ENCODE results near the gene NUP133. TPM values are rescaled to one million over a fixed set of nuclear protein-coding genes. Genes with fewer than 3 reads are reported as not detected.

The NUP133 gene
- total and polyA plus RNA-seq, 2 experiments from 2014 or later, result 29.5 to 65.4 TPM

DNA sequence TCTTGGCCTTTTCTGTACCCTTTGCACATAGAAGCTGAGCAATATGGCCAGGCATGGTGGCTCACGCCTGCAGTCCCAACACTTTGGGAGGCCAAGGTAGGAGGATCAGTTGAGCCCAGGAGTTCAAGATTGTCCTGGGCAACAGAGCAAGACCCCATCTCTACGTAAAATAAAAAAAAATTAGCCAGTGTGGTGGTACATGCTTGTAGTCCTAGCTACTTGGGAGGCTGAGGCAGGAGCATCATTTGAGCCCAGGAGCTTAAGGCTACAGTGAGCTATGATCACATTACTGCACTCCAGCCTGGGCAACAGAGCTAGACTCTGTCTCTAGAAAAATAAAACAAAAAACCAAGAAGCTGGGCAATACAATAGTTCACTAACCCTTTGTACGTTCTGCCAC lies 80.6 kb downstream of the NUP133 start:
- Histone ChIP-seq H3K4me3 (no peak overlapping the region), H3F3A (replicated peaks; ENCODE audit: low read depth) (no peaks in the 10 kb centered on the region), H3K27ac (ENCODE audit: low read depth) (no peak overlapping the region), H3K4me2 (no peak overlapping the region), H3K4me1 (ENCODE audit: insufficient read depth) (peaks cover 4% of the 10 kb centered on the region; the same call in 1 of the 2 replicates), H2AFZ (no peak overlapping the region), H3K79me2 (replicated peaks; ENCODE audit: insufficient read depth) (no peaks in the 10 kb centered on the region), H3K27me3 (ENCODE audit: insufficient read depth) (peaks cover 36% of the 10 kb centered on the region), H3K9me2 (ENCODE audit: insufficient read depth) (no peaks in the 10 kb centered on the region), H4K20me1 (replicated peaks; ENCODE audit: insufficient read depth) (no peaks in the 10 kb centered on the region), H3K36me3 (ENCODE audit: insufficient read depth) (no peaks in the 10 kb centered on the region)
- no peak for DNase-seq (ENCODE audit: low spot score)
- no peak overlapping the region for H3K4me3 Mint-ChIP-seq
- H3K36me3 Mint-ChIP-seq (ENCODE audit: low read depth), result peaks cover 7% of the 10 kb centered on the region; the same call in 1 of the 3 replicates
- H3K4me1 Mint-ChIP-seq, result peaks cover 17% of the 10 kb centered on the region
- H3K27ac Mint-ChIP-seq, result no peak overlapping the region
- ATAC-seq, result no peak
- H3K27me3 Mint-ChIP-seq (ENCODE audit: insufficient read depth, low read depth, poor library complexity), result peaks cover 33% of the 10 kb centered on the region
- TF ChIP-seq EZH2 (IDR thresholded peaks at IDR 0.05; ENCODE audit: low read depth, unreplicated experiment) (no peak), STAT1 (IDR thresholded peaks at IDR 0.05; ENCODE audit: unreplicated experiment) (no peak)
- TF ChIP-seq, protein P1, sequence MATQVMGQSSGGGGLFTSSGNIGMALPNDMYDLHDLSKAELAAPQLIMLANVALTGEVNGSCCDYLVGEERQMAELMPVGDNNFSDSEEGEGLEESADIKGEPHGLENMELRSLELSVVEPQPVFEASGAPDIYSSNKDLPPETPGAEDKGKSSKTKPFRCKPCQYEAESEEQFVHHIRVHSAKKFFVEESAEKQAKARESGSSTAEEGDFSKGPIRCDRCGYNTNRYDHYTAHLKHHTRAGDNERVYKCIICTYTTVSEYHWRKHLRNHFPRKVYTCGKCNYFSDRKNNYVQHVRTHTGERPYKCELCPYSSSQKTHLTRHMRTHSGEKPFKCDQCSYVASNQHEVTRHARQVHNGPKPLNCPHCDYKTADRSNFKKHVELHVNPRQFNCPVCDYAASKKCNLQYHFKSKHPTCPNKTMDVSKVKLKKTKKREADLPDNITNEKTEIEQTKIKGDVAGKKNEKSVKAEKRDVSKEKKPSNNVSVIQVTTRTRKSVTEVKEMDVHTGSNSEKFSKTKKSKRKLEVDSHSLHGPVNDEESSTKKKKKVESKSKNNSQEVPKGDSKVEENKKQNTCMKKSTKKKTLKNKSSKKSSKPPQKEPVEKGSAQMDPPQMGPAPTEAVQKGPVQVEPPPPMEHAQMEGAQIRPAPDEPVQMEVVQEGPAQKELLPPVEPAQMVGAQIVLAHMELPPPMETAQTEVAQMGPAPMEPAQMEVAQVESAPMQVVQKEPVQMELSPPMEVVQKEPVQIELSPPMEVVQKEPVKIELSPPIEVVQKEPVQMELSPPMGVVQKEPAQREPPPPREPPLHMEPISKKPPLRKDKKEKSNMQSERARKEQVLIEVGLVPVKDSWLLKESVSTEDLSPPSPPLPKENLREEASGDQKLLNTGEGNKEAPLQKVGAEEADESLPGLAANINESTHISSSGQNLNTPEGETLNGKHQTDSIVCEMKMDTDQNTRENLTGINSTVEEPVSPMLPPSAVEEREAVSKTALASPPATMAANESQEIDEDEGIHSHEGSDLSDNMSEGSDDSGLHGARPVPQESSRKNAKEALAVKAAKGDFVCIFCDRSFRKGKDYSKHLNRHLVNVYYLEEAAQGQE (IDR thresholded peaks at IDR 0.05; ENCODE audit: unreplicated experiment), result no peak
- H3K9me3 Mint-ChIP-seq, result peaks cover 17% of the 10 kb centered on the region; the same call in 2 of the 3 replicates

DNA sequence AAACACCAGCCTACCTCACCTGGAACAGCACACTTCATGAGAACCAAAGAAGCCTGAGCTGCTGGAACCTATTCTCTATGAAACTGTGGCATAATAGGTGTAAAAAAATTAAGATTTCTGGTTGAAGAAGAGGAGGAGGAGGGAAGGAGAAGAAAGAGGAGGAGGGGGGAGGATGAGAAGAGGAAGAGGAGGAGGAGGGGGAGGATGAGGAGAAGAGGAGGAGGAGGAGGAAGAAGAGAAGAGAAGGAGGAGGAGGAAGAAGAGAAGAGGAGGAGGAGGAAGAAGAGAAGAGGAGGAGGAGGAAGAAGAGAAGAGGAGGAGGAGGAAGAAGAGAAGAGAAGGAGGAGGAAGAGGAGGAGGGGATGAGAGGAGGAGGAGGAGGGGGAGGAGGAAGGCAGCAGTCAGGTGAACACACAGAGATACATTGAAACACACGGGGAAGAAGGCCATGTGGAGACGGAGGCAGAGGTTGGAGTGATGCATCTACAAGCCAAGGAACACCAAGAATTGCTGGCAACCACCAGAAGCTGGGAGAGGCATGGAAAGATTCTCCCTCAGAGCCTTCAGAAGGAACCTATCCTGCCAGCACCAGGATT lies 82.5 kb downstream of the NUP133 start:
- Histone ChIP-seq H3K4me3 (no peak overlapping the region), H3K27me3 (ENCODE audit: insufficient read depth) (peaks cover 17% of the 10 kb centered on the region), H3F3A (replicated peaks; ENCODE audit: low read depth) (no peaks in the 10 kb centered on the region), H3K9me2 (ENCODE audit: insufficient read depth) (no peaks in the 10 kb centered on the region), H4K20me1 (replicated peaks; ENCODE audit: insufficient read depth) (no peaks in the 10 kb centered on the region), H3K4me1 (ENCODE audit: insufficient read depth) (no peaks in the 10 kb centered on the region), H3K27ac (ENCODE audit: low read depth) (no peak overlapping the region), H2AFZ (no peak overlapping the region), H3K4me2 (no peak overlapping the region), H3K36me3 (ENCODE audit: insufficient read depth) (no peaks in the 10 kb centered on the region), H3K79me2 (replicated peaks; ENCODE audit: insufficient read depth) (no peaks in the 10 kb centered on the region)
- Mint-ChIP-seq H3K4me1 (peaks cover 6% of the 10 kb centered on the region; the same call in 2 of the 3 replicates), H3K27ac (no peak overlapping the region), H3K4me3 (no peak overlapping the region), H3K36me3 (ENCODE audit: low read depth) (0 out of 3 replicates have a peak, but pooled peaks cover 3% of the 10 kb centered on the region), H3K9me3 (peaks cover 14% of the 10 kb centered on the region; the same call in 2 of the 3 replicates), H3K27me3 (ENCODE audit: insufficient read depth, low read depth, poor library complexity) (peaks cover 17% of the 10 kb centered on the region)
- no peak for TF ChIP-seq NANOG (IDR thresholded peaks at IDR 0.05; ENCODE audit: borderline replicate concordance)
- no peak for TF ChIP-seq EZH2 (IDR thresholded peaks at IDR 0.05; ENCODE audit: low read depth, unreplicated experiment)
- no peak for TF ChIP-seq EZH2phosphoT487 (IDR thresholded peaks at IDR 0.05; ENCODE audit: unreplicated experiment)
- TF ChIP-seq, protein P2, sequence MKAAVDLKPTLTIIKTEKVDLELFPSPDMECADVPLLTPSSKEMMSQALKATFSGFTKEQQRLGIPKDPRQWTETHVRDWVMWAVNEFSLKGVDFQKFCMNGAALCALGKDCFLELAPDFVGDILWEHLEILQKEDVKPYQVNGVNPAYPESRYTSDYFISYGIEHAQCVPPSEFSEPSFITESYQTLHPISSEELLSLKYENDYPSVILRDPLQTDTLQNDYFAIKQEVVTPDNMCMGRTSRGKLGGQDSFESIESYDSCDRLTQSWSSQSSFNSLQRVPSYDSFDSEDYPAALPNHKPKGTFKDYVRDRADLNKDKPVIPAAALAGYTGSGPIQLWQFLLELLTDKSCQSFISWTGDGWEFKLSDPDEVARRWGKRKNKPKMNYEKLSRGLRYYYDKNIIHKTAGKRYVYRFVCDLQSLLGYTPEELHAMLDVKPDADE (IDR thresholded peaks at IDR 0.05), result no peak
- no peak for TF ChIP-seq POLR2AphosphoS5 (IDR thresholded peaks at IDR 0.05; ENCODE audit: low read depth)
- TF ChIP-seq, protein P3, sequence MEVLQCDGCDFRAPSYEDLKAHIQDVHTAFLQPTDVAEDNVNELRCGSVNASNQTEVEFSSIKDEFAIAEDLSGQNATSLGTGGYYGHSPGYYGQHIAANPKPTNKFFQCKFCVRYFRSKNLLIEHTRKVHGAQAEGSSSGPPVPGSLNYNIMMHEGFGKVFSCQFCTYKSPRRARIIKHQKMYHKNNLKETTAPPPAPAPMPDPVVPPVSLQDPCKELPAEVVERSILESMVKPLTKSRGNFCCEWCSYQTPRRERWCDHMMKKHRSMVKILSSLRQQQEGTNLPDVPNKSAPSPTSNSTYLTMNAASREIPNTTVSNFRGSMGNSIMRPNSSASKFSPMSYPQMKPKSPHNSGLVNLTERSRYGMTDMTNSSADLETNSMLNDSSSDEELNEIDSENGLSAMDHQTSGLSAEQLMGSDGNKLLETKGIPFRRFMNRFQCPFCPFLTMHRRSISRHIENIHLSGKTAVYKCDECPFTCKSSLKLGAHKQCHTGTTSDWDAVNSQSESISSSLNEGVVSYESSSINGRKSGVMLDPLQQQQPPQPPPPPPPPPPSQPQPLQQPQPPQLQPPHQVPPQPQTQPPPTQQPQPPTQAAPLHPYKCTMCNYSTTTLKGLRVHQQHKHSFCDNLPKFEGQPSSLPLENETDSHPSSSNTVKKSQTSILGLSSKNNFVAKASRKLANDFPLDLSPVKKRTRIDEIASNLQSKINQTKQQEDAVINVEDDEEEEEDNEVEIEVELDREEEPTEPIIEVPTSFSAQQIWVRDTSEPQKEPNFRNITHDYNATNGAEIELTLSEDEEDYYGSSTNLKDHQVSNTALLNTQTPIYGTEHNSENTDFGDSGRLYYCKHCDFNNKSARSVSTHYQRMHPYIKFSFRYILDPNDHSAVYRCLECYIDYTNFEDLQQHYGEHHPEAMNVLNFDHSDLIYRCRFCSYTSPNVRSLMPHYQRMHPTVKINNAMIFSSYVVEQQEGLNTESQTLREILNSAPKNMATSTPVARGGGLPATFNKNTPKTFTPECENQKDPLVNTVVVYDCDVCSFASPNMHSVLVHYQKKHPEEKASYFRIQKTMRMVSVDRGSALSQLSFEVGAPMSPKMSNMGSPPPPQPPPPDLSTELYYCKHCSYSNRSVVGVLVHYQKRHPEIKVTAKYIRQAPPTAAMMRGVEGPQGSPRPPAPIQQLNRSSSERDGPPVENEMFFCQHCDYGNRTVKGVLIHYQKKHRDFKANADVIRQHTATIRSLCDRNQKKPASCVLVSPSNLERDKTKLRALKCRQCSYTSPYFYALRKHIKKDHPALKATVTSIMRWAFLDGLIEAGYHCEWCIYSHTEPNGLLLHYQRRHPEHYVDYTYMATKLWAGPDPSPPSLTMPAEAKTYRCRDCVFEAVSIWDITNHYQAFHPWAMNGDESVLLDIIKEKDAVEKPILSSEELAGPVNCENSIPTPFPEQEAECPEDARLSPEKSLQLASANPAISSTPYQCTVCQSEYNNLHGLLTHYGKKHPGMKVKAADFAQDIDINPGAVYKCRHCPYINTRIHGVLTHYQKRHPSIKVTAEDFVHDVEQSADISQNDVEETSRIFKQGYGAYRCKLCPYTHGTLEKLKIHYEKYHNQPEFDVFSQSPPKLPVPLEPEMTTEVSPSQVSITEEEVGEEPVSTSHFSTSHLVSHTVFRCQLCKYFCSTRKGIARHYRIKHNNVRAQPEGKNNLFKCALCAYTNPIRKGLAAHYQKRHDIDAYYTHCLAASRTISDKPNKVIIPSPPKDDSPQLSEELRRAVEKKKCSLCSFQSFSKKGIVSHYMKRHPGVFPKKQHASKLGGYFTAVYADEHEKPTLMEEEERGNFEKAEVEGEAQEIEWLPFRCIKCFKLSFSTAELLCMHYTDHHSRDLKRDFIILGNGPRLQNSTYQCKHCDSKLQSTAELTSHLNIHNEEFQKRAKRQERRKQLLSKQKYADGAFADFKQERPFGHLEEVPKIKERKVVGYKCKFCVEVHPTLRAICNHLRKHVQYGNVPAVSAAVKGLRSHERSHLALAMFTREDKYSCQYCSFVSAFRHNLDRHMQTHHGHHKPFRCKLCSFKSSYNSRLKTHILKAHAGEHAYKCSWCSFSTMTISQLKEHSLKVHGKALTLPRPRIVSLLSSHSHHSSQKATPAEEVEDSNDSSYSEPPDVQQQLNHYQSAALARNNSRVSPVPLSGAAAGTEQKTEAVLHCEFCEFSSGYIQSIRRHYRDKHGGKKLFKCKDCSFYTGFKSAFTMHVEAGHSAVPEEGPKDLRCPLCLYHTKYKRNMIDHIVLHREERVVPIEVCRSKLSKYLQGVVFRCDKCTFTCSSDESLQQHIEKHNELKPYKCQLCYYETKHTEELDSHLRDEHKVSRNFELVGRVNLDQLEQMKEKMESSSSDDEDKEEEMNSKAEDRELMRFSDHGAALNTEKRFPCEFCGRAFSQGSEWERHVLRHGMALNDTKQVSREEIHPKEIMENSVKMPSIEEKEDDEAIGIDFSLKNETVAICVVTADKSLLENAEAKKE (CRISPR knock-in tag; IDR thresholded peaks at IDR 0.05), result no peak
- TF ChIP-seq CREB1 (CRISPR knock-in tag; IDR thresholded peaks at IDR 0.05; ENCODE audit: low read depth), result no peak
- ATAC-seq, result no peak
- DNase-seq (ENCODE audit: low spot score), result no peak
